Ureter (tissue), 1 donor: Measurements from ENCODE around the gene RPS16. TPM values are rescaled to one million over a fixed set of nuclear protein-coding genes. Genes with fewer than 3 reads are reported as not detected.

Experiments used
- DNase-seq: peaks from one replicate; pipeline ENCODE4 v3.0.0-alpha.2; 2020; ENCODE audit warnings: low spot score
- total RNA-seq: library from RNA; stranded (reverse); gene quantifications from one replicate; pipeline ENCODE4 v1.2.4, GENCODE V29; 2023
- donor health status: DM: yes; HTN: yes; CAD: no.

Gene RPS16
- total RNA-seq, 1 donor from 2014 or later: 2,118 TPM

DNA sequence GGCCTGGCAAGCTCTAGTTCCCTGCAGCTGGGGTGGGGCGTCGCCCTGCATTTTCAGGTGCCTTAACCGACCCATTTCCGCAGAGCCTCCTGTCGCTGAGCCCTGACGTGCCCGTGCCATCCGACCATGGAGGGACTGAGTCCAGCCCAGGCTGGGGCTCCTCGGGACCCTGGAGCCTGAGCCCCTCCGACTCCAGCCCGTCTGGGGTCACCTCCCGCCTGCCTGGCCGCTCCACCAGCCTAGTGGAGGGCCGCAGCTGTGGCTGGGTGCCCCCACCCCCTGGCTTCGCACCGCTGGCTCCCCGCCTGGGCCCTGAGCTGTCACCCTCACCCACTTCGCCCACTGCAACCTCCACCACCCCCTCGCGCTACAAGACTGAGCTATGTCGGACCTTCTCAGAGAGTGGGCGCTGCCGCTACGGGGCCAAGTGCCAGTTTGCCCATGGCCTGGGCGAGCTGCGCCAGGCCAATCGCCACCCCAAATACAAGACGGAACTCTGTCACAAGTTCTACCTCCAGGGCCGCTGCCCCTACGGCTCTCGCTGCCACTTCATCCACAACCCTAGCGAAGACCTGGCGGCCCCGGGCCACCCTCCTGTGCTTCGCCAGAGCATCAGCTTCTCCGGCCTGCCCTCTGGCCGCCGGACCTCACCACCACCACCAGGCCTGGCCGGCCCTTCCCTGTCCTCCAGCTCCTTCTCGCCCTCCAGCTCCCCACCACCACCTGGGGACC is 27.9 kb downstream of the RPS16 start:
- DNase-seq: peak; percentile 68

DNA sequence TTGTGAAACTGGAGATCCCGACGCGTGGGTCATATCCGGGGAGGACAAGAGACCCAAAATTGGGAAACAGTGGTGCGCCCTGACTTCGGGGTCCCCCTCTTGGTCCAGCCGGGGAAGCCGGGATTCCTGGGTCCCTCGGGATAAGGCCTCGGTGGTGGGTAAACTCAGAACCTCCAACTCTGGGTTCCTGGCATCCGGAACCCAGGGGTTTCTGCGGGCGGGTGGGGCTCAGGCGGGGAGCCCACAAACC is 28.4 kb downstream of the RPS16 start:
- DNase-seq: peak; percentile 85

DNA sequence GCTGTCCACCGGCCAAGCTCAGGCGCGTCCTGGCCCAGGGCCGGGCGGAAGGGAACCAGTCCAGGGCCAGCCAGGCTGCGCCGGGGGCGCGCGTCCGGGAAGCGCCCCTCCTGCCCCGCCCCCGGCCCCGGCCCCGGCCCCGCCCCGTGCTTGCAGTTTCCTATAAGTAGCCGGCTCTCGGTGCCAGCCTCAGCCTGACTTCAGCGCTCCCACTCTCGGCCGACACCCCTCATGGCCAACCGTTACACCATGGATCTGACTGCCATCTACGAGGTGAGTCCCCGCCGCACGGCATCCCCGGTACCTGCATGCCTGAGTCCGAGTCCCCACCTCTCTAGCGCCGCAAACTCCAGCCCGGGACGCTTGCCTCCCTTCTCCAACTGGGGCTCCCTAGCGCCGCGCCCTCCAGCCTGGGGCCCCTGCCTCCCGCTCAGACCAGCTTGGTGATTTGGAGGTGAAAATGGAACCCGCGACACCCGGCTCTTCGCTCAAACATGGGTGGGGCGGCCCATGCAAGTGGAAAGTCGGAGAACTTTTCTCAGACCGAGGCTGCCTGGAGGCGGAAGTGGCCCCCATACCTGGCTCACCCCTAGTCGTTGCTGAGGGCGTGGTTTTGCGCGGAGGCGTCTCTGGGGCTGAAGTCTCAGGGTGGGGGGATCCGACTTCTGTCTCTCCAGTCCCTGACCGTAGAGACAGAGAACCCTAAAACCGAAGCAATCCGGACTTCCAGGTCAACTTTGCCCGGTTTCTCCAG is 28.9 kb downstream of the RPS16 start, which contains the start of gene ZFP36:
Gene ZFP36, plus strand, starts transcription at position 192 of the 754 bp plus-strand sequence. Its CDS starts 58 bp downstream, at position 250.
- peak; percentile 95 for DNase-seq

DNA sequence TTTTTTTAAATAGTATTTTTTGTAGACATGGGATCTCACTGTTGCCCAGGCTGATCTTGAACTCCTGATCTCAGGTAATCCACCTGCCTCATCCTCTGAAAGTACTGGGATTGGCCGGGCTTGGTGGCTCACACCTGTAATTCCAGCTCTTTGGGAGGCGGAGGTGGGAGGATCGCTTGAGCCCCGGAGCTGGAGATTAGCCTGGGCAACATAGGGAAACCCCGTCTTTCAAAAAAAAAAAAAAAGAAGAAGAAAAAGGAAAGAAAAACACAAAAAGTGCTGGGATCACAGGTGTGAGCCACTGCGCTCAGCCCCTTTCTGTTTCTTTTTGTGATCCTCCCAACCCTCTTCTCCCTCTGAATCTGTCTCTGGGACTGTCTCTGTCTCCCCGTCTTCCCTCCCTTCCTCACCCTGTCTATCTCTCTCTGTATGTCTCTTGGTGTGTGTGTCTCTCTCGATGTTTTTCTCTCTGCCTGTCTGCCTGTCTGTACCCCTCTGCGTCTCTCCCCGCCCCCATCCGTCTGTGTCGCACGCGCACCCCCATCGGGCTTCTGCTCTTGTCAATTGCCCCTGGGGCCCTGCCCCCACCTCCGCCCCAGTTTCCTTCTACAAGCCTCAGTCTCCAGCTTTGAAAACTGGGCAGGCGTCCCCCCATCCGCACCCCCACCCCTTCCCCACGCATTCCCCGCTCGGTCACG is 29.6 kb downstream of the RPS16 start:
- no peak for DNase-seq

DNA sequence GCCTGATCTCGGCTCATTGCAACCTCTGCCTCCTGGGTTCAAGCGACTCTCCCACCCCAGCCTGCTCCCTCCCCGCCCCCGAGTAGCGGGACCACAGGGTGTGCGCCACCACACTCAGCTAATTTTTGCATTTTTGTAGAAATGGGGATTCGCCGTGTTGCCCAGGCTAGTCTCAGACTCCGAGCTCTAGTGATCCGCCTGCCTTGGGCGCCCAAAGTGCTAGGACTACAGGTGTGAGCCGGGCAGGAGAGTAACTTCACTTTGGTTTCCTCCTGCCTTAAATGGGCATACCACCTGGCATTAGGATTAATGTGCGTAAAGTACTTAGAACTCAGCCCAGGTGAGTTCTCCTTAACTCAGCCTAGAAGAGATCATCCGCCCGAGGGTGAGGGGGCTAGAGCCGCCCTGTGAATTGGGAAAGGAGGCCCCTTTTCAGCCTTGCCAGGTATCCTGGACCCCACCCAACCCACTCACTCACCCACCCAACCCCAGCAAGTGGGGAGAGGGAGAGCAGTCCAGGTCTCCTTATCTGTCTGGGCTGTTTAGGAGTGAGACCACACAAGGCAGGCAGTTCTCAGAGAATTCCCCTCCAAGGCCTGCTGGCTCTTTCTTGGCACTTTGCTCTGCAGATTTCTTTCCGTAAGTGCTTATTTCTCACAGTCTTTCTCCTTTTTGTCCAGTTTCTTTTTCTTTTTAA is 30.3 kb downstream of the RPS16 start:
- no peak for DNase-seq

DNA sequence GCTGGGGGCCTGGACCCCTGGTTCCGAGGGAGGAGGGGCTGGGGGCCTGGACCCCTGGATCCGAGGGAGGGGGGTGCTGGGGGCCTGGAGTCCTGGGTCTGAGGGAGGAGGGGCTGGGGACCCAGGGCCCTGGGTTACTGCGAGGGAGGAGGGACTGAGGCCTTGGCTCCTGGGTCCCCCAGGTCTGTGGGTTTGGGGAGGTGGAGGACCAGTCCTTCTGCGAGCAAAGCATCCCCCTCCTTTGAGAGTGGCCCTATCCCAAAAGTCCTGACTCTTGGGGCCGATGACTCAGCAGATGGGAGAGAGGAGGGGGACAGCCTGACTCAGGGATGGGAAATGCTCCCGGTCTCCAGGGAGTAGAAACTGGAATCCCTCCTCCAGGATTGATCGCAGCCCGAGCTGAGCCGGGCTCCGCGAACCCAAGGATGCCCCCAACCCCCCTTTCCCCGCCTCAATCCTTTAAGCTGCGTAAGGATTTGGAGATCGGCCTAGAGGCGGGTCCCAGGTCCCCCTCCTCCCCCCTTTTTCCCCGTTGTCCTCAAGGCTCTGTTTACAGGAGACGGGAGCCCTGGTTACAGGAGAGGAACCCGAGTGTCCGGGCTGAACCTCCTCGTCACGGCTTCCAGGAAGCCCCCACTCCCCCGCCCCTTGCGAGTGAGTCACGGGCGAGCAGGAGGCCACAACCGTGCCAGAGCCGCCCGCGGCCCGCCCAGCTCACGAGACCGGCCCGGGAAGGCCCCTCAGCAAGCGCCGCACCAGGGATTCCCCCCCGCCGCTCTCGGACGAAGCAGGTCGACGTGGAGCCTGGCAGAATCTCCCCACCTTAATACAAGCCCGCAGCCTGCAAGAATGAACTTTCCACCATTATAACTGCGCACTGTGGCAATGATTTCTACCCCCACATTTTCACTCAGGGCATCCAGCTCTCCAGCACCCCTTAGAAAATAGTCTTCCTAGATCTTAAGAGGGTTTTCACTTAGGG is 32.1 kb downstream of the RPS16 start:
- DNase-seq: peak; percentile 99

DNA sequence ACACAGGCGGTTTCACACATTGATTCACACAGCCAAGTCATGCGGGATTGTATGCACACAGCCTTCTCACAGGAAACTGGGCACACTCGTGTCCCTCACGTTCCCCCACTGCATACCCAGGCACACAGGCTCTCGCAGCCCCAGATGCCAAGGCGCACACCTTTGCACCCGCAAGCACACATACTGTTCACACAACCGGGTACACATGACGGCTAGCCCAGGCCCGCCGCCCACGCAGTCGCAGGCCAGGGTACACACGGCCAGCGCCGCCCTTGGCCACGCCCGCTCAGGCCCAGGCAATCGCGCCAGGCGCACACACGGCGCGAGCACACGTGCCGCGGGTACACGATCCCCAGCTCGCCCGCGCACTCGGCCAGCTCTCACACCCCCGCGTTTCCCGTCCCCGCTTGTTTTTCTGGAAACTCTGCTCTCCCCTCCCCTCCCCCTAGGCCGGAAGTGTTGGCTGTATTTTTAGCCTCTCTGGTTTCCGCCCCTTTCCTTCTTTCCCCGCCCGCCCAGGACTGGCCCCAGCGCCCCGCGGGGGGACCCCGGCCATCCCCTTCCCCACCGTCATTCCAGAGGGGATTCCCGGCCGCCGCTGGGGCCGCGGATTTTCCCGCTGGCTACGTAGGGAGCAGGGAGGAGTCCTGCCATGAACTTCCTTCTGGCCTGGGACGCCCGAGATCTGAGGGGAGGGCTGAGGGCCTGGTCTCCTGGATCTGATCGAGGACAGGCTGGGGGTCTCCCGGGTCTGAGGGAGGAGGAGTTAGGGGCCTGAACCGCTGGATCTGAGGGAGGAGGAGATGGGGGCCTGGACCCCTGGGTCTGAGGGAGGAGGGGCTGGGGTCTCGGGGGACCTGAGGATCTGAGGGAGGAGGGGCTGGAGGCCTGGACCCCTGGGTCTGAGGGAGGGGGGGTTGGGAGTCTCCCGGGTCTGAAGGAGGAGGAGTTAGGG is 33.1 kb downstream of the RPS16 start:
- peak; percentile 96 for DNase-seq

DNA sequence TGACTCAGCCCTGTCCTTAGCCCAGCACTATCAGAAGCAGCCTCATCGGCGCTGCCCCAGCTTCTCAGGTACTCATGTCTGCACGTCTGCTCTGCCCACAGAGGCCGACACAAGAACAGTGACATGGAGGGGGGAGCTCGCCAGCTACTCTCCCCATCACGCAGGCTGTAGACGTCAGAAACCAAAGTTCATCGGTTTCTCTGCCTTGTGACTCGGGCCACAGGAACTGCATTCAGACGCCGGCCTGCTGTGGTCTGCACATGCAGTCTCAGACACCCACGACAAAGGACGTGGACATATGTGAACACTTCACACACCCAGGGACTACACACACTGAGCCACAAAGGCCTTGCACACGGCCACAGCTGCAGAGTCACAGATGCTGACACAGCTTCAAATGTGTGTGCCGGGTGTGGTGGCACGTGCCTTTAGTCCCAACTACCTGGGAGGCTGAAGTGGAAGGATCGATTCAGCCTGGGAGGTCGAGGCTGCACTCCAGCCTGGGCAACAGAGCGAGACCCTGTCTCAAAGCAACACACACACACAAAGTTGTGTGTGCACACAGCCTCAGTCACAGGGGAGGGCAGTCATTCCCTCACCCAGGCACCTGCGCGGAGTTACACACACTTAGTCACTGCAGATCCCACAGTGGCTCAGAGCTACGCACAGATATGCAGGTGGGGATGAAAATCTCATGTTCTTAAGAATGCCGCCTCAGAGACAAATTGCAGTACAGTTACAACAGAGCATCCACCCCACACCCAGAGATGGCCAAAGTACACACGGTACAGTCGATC is 34.0 kb downstream of the RPS16 start:
- peak; percentile 69 for DNase-seq

DNA sequence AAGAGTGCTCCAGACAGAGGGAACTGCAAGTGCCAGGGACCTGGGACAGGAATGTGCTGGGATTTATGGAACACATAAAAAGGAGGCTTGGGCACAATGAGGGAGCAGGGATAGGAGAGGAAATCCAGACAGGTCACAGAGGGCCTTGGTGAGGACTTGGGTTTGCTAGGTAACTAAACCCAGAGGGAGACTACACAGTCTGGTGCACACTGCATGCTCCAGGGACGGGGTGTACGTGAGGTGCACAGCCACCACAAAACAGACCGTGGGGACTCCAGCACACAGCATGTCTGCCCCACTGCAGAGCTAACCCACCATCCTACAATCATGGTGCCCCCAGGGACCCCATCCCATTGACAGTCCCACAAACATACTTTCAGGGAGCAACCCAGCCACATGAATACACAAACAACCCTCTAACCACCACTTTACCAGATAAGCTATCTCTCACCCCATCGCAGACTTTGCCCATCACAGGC is 34.6 kb downstream of the RPS16 start:
- DNase-seq: no peak

DNA sequence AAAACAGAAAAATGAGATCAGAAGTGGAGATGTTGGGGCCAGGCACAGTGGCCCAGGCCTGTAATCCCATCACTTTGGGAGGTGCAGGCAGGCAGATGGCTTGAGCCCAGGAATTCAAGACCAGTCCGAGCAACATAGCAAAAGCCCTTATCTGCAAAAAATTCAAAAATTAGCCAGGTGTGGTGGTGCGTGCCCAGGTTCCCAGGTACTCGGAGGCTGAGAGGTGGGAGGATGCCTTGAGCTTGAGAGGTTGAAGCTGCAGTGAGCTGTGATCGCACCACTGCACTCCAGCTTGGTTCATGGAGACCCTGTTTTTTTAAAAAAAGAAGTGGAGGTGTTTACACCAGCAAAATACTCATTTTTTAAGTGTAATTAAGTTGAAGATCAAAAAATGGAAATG is 35.7 kb downstream of the RPS16 start:
- DNase-seq: no peak

DNA sequence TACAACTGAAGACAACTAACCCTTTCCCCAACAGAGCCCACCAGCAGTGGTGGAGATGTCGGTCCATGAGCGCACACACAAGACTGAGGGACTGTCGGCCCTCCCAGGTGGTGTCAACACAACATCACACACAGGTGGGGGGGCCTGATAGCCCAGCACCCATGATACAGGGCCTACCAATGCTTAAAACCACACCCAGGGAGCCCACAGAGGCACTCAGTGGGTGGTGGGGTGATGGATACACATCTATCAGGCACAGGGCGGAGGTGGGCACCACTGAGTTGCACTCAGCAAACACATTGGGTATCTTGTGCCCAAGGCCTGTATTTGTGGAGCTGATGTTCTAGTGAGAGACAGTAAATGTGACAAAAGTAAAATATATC is 36.1 kb downstream of the RPS16 start:
- no peak for DNase-seq

DNA sequence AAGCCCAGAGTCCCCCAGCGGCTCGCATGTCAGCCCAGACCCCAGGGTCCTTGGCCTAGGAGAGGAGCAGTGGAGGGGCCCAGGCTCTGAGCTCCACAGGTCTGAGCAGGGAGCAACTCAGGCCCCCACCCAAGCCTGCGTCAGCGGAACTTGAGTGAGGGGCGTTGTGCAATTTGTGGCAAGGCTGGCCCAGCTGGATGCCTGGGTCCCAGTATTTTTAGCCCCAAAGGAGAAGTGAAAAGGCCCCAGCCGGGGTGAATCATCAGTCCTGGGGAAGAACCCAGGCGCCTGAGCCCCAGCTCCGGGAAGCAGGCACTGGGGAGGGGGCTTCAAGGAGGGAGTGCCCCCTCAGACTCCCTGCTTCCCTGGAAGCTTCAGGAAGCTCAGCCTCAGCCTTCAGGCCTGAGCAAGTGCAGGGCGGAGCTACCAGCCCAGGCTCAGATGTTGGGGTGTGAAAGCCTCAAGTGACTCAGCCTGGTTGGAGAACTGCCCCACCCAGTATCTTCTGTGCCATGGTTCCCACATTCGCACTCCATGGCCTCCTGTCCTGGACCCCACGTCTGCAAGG is 37.4 kb downstream of the RPS16 start:
- peak; percentile 79 for DNase-seq

DNA sequence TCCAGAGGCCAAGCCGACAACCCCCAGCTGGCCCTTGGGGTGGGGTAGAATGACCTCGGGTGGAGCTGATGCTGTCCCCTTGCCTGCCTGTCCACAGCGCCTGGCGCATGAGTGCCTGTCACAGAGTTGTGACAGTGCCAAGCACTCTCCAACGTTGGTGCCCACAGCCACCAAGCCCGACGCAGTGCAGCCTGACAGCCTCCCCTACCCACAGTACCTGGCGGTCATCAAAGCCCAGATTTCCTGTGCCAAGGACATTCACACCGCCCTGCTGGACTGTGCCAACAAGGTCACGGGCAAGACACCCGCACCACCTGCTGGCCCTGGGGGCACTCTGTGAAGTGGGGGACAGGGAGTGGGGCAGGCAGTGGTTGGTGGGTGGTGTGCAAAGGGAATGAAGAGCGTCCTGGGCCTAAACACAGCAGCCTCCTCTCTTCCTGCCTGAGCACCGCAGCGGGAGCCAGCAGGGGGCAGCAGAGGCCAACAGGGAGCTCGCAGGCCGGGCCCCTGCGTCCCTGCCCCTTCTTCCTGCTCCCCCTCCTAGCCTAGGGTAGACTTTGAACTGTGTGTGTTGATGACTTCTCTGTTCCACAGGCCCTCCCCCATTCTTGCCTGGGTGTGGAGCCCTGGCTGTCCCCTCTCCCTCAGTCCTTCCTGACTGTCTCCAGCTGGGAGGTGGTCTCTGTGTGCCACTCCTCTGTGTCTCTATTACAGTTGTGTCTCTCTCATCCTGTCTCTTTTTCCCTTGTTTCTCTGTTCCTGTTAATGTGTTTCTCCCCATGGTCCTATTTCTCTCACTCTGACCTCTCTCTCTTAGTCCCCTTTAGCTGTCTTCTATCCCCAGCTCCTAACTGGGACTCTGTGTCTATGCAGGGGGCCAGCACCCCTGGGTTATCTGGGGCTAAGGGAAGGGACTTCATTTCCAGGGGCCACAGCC is 38.1 kb downstream of the RPS16 start:
- DNase-seq: peak; percentile 90

DNA sequence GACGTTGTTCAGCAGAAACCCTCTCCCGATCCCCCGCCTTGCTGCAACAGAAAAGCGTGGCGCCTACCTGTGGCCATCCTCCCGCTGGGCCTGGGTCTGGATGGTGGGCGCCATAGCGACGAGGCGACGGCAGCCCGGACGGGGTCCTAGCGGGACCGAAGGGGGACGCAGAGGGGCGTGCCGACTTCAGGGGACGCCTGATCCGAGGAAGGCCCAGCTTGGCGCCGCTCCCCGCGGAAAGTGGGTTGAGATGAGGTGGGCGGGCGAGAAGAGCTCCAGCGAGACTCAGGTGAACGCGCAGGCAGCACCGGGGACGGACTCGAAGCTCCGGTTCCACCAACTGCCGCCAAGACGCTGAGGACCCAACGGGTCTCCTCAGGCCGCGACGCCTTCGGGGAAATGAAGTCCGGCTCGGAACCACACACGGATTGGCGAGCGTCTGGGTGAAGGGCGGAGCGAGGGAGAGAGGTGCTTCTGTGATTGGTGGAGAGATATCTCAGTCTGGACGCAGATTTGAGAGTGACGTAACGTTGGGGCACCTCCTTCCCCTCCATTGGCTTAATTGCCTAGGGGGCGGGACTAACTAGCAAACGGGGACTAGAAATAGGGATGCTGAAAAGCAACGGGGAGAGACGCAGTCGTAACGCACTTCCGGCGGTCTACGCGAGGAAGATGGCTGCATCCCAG is 44.9 kb downstream of the RPS16 start, which contains the start of the genes MED29 and PAF1:
Gene MED29, plus strand, starts transcription at position 628 of the 687 bp plus-strand sequence. Its CDS starts 45 bp downstream, at position 673.
Gene PAF1, minus strand, starts transcription at position 356 of the 687 bp plus-strand sequence. Its CDS starts 242 bp downstream, at position 114.
- DNase-seq: peak; percentile 99

DNA sequence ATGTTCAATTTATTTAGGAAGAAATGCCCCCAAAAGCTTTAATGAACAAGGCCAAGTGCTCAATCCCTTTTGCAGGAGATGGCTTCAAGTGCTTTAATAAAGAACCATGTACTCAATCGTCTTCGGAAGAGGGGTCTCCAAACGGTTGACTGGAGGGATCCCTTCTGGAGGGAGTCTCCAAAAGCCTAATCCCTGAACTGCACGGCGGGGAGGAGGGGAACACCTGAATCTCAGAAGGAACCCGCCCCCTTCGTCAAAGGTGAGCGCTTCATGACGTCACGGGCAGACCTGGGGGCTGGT is 45.3 kb downstream of the RPS16 start:
- DNase-seq: no peak

DNA sequence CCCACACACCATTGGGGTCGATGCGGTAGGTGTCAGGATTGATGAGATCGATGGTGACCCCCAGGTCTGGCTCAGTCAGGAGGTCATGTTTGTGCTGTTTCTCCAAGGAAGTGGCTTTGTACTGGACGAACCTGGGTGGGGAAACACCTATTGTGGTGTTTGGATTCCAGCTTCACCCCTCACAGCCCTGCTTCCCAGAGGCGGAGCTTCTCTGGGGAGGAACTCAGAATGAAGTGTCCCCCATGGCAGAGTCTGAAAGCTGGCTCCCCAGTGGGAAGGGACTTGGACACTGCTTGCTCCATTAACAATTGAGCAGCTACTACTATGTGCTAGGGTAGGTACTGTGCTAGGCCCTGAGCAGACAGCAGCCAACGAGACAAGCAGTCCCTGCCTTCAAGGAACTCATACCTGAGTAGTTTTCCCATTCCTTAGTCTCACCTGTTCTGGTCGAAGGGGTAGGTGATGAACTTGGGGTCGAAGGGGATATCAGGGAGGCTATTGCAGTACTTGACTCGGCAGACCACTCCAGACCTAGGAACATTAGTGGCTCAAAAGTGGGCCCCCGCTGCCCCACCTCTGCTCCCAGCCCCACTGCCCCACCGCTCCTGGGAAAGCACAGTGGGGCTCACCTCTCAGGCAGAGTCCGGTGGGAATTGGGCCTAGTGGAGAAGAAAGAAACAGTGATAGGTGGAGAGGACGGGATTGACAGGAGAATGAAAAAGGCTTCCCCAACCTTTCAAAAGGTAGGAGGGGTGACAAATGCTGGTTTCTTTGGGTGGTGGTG is 45.9 kb downstream of the RPS16 start:
- DNase-seq: no peak
